H1 (cell line): ENCODE results near the gene CELF1. TPM values are rescaled to one million over a fixed set of nuclear protein-coding genes. Genes with fewer than 3 reads are reported as not detected.

ENCODE experiments used
- EZH2 ChIP-seq: fragments of 200-600 bp; sonication (generic); IDR thresholded peaks from 2 replicates; pipeline ENCODE4 v1.7.1; 2012; ENCODE audit warnings: low read depth, mild to moderate bottlenecking, moderate library complexity, low read length, inconsistent platforms; ENCODE audit not compliant: severe bottlenecking
- HDAC2 ChIP-seq, 2 experiments: fragments of 300-600 bp in 1 of 2; sonication (generic) in 1 of 2; IDR thresholded peaks; 2 replicates each; pipeline ENCODE4 v1.6.1; 2011 to 2012; ENCODE audit warnings: low read depth in 2 of 2, low read length in 2 of 2, mild to moderate bottlenecking in 2 of 2, moderate library complexity in 2 of 2, borderline replicate concordance in 1 of 2, inconsistent platforms in 1 of 2
- polyA plus RNA-seq, 7 experiments: library from polyadenylated mRNA; depleted of rRNA in 3 of 7; stranded (reverse) in 5 of 7; unstranded in 2 of 7; fragments of >200 nt in 5 of 7; fragments of 200-250 nt in 2 of 7; gene quantifications; 1 replicate in 5 of 7; 2 replicates in 1 of 7; 4 replicates in 1 of 7; pipeline versions ENCODE4 v1.2.1 to v1.2.3, GENCODE V29; 2011 to 2013; ENCODE audit warnings: missing spikeins in 2 of 7, mixed read lengths in 2 of 7
- total RNA-seq: library from RNA; stranded (reverse); fragmentation: NEBNext Ultra II Directional; extraction: Animal tissue kit (Norgen Biotek cat#: 25700); gene quantifications from 2 replicates; pipeline ENCODE4 v1.2.1, GENCODE V29; 2021

Gene CELF1
- total and polyA plus RNA-seq, 2 of the 8 experiments (the other 6 are each of a cell fraction or from before 2014, with no cell fraction given), result 131 to 197 TPM

DNA sequence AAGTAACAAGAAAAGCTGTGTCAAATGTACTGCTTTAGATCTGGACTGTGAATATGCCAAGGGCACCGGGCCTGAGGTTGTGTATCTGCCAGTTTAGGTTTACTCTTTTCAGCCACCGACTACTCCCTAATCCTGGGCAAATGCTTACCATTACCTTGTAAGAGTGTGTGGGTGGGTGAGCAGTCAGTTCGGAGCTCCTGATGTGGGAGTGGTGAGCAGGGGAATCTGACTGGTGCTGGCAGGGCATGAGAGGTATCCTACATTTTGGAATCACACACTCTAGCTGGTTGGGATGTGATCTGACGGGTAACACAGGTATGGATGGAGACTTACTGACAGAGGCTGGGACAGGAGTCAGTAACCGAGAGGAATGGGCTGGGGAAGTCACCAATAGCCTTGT, 30.9 kb upstream of the CELF1 start (continued):
- TF ChIP-seq EZH2 (no peak), HDAC2 (IDR thresholded peaks at IDR 0.05; ENCODE audit: borderline replicate concordance in 1 of 2, low read depth in 2 of 2, low read length in 2 of 2) (no peak)
